PC-9 (cell line): ENCODE results near the gene APOA4. TPM values are rescaled to one million over a fixed set of nuclear protein-coding genes. Genes with fewer than 3 reads are reported as not detected.
"Not testable (repeated sequence)": the region's sequence is repeated elsewhere in the genome, so short reads cannot be mapped to it uniquely, and the experiment has no call there.

Source experiments
- BruUV-seq: library from RNA; stranded (reverse); fragments of 400-500 nt; replicated peaks from 2 replicates; lab custom pipeline; 2021; lab: Mats Ljungman, UMichigan
- CTCF ChIA-PET: fragments of 300-600 bp; sonication (Branson Sonifier 250); formaldehyde crosslinking; loops from one replicate; lab custom pipeline; 2022; ENCODE audit warnings: antibody characterized with exemption; lab: Charles Lee
- POLR2A ChIA-PET: fragments of 300-600 bp; sonication (Branson Sonifier 250); formaldehyde crosslinking; loops from one replicate; lab custom pipeline; 2022; ENCODE audit warnings: antibody characterized with exemption; ENCODE audit not compliant: unreplicated experiment; lab: Charles Lee
- DNase-seq, 2 experiments: peaks; one replicate each; pipeline versions ENCODE4 v3.0.0 to v3.0.0-alpha.2; 2015 to 2022; ENCODE audit warnings: mixed read lengths in 1 of 2
- H2AFZ ChIP-seq: fragments of 200-600 bp; sonication (generic); 2 replicates; pipeline ENCODE4 v1.8.1; 2017; ENCODE audit warnings: antibody characterized with exemption
- H3F3A ChIP-seq: fragments of 200-600 bp; sonication (generic); 2 replicates; pipeline ENCODE4 v1.8.1; 2017; ENCODE audit warnings: antibody characterized with exemption, mild to moderate bottlenecking, low read depth; ENCODE audit not compliant: insufficient read depth
- H3K27ac ChIP-seq: fragments of 200-600 bp; sonication (generic); 2 replicates; pipeline ENCODE4 v1.6.1; 2016; ENCODE audit warnings: mixed run types
- H3K27me3 ChIP-seq: fragments of 200-600 bp; sonication (generic); 2 replicates; pipeline ENCODE4 v1.6.1; 2016; ENCODE audit warnings: low read depth, mixed run types; ENCODE audit not compliant: insufficient read depth
- H3K36me3 ChIP-seq: fragments of 200-600 bp; sonication (generic); 2 replicates; pipeline ENCODE4 v1.6.1; 2016; ENCODE audit warnings: low read depth, mixed run types
- H3K4me1 ChIP-seq: fragments of 200-600 bp; sonication (generic); replicated peaks from 2 replicates; pipeline ENCODE4 v1.6.1; 2016; ENCODE audit warnings: mixed run types; ENCODE audit not compliant: insufficient read depth
- H3K4me2 ChIP-seq: fragments of 200-600 bp; sonication (generic); 2 replicates; pipeline ENCODE4 v1.6.1; 2017; ENCODE audit warnings: mixed run types
- H3K4me3 ChIP-seq: fragments of 200-600 bp; sonication (generic); 2 replicates; pipeline ENCODE4 v1.6.1; 2016; ENCODE audit warnings: mixed run types
- H3K79me2 ChIP-seq: fragments of 200-600 bp; sonication (generic); 2 replicates; pipeline ENCODE4 v1.6.1; 2017; ENCODE audit warnings: low read depth, mixed run types
- H3K9me2 ChIP-seq: fragments of 200-600 bp; sonication (generic); 2 replicates; pipeline ENCODE4 v1.8.1; 2017; ENCODE audit warnings: mild to moderate bottlenecking; ENCODE audit not compliant: insufficient read depth
- H3K9me3 ChIP-seq: fragments of 200-600 bp; sonication (generic); 2 replicates; pipeline ENCODE4 v1.8.1; 2016; ENCODE audit warnings: low read depth; ENCODE audit not compliant: insufficient read depth
- H4K20me1 ChIP-seq: fragments of 200-600 bp; sonication (generic); 2 replicates; pipeline ENCODE4 v1.8.1; 2017; ENCODE audit not compliant: insufficient read depth
- EZH2 ChIP-seq: fragments of 200-600 bp; sonication (generic); IDR thresholded peaks from 2 replicates; pipeline ENCODE4 v1.8.0; 2017; ENCODE audit warnings: antibody characterized with exemption, low read depth
- intact Hi-C: fragments of 100-400 bp; cut with micrococcal nuclease; formaldehyde crosslinking; loops from one replicate; pipeline ENCODE4 v1.10.0; 2022; ENCODE audit not compliant: unreplicated experiment
- total RNA-seq: library from RNA; stranded (reverse); gene quantifications from 2 replicates; pipeline ENCODE4 v1.2.3, GENCODE V29; 2021
- TF ChIP-seq, protein P1 (sequence below): fragments of 200-600 bp; sonication (generic); conservative IDR thresholded peaks from 2 replicates; pipeline ENCODE4 v1.6.1; 2017; ENCODE audit warnings: mixed run types, antibody characterized with exemption, mild to moderate bottlenecking, moderate library complexity

The APOA4 gene
- total RNA-seq, 1 experiment from 2014 or later: not detected

DNA sequence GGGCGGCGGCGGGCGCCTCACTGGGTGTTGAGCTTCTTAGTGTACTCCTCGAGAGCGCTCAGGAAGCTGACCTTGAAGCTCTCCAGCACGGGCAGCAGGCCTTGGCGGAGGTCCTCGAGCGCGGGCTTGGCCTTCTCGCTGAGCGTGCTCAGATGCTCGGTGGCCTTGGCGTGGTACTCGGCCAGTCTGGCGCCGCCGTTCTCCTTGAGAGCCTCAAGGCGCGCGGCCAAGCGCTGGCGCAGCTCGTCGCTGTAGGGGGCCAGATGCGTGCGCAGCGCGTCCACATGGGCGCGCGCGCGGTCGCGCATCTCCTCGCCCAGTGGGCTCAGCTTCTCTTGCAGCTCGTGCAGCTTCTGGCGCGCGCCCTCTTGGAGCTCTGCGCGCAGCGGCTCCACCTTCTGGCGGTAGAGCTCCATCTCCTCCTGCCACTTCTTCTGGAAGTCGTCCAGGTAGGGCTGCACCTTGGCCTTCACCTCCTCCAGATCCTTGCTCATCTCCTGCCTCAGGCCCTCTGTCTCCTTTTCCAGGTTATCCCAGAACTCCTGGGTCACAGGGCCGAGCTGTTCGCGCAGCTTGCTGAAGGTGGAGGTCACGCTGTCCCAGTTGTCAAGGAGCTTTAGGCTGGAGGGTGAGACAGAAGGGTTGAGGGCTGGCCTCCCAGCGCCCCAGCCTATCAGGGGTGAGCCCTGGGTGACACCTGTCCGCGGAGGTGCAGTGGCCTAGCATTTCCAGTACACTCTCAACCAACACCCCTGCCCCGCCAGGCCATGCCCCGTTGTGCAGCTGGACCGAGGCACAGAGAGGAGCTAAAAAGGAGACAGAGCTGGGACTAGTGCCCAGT, 12.9 kb upstream of the APOA4 start:
- intact Hi-C loops: loop anchor here (5.0 kb wide), 1 partner anchor 49 kb away; the partner anchor contains the start of gene ZPR1
- H3K4me1 ChIP-seq: peaks cover 8% of the 10 kb centered on the region; the same call in 1 of the 2 replicates
- H3K27ac ChIP-seq: no peak overlapping the region
- no peaks in the 10 kb centered on the region for H3K27me3 ChIP-seq
- no peak overlapping the region for H2AFZ ChIP-seq
- H4K20me1 ChIP-seq: no peaks in the 10 kb centered on the region
- TF ChIP-seq, protein P1, sequence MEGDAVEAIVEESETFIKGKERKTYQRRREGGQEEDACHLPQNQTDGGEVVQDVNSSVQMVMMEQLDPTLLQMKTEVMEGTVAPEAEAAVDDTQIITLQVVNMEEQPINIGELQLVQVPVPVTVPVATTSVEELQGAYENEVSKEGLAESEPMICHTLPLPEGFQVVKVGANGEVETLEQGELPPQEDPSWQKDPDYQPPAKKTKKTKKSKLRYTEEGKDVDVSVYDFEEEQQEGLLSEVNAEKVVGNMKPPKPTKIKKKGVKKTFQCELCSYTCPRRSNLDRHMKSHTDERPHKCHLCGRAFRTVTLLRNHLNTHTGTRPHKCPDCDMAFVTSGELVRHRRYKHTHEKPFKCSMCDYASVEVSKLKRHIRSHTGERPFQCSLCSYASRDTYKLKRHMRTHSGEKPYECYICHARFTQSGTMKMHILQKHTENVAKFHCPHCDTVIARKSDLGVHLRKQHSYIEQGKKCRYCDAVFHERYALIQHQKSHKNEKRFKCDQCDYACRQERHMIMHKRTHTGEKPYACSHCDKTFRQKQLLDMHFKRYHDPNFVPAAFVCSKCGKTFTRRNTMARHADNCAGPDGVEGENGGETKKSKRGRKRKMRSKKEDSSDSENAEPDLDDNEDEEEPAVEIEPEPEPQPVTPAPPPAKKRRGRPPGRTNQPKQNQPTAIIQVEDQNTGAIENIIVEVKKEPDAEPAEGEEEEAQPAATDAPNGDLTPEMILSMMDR: peak; percentile 68
- TF ChIP-seq EZH2: no peak
- no peak overlapping the region for H3K4me3 ChIP-seq
- peak overlapping the region; percentile 62 for H3K4me2 ChIP-seq
- no peaks in the 10 kb centered on the region for H3K36me3 ChIP-seq
- no TSS peak for BruUV-seq
- ChIA-PET POLR2A (interaction anchor here (0.6 kb wide), 1 partner anchor 44 kb away, joined by 3 read pairs; no protein-coding TSS in a partner anchor), CTCF (interaction anchor here (0.6 to 1.8 kb wide), 7 partner anchors 42 to 390 kb away, joined by 4 to 16 read pairs (median 4); partner anchors contain the start of genes APOA5, BUD13 and ZPR1)
- no peaks in the 10 kb centered on the region for H3K79me2 ChIP-seq
- H3F3A ChIP-seq: no peaks in the 10 kb centered on the region
- peak; percentile 67 to 79 for DNase-seq
- H3K9me3 ChIP-seq: no peaks in the 10 kb centered on the region
- no peaks in the 10 kb centered on the region for H3K9me2 ChIP-seq

DNA sequence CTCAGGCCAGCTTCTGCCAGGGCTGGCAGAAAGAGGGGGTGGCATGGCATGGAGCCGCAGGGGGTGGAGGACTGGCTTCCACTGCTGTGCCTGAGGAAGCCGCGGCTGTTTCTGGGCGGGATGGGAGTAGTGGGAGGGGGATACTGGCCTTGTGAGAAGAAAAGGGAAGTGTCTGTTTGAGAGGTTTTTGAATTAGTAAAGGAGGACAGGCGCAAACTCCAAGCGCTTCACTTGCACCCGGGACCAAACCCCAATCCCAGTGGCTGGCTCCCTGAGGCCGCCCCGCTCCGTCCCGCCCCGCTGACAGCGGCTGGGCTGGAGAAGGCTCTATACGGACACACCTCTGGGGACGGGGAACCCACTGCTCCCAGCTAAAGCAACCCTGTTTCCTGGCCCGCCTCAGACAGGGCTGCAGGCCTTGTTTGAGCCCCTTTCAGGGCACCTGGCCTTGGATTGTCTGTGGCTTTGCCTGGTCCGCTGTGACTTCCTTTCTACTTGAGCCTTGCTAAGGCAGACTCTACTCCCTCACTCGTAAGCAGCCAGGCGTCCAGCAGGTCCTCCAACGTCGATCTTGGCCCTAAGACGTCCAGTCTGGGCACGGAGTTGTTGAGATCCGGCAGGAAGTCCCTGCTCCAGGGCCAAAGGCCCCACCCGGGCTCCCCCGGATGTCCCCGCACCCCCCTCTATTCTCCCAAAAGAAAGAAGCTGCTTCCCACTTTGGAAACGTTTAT, 12.1 kb upstream of the APOA4 start:
- ChIA-PET CTCF (interaction anchor here (0.6 to 1.8 kb wide), 6 partner anchors 42 to 390 kb away, joined by 4 to 16 read pairs (median 4); partner anchors contain the start of genes APOA5, BUD13 and ZPR1), POLR2A (interaction anchor here (0.6 kb wide), 1 partner anchor 44 kb away, joined by 3 read pairs; no protein-coding TSS in a partner anchor)
- DNase-seq: no peak
- Histone ChIP-seq H3K27ac (no peak overlapping the region), H3F3A (no peaks in the 10 kb centered on the region), H3K36me3 (no peaks in the 10 kb centered on the region), H2AFZ (no peak overlapping the region), H3K4me2 (no peak overlapping the region), H3K9me3 (no peaks in the 10 kb centered on the region), H3K4me1 (peaks cover 8% of the 10 kb centered on the region; the same call in 1 of the 2 replicates), H3K79me2 (no peaks in the 10 kb centered on the region), H4K20me1 (no peaks in the 10 kb centered on the region), H3K27me3 (no peaks in the 10 kb centered on the region), H3K4me3 (no peak overlapping the region), H3K9me2 (no peaks in the 10 kb centered on the region)
- TF ChIP-seq, protein P1: no peak
- no peak for TF ChIP-seq EZH2
- BruUV-seq: no TSS peak
- intact Hi-C loops: loop anchor here (5.0 kb wide), 1 partner anchor 48 kb away; the partner anchor contains the start of gene ZPR1

DNA sequence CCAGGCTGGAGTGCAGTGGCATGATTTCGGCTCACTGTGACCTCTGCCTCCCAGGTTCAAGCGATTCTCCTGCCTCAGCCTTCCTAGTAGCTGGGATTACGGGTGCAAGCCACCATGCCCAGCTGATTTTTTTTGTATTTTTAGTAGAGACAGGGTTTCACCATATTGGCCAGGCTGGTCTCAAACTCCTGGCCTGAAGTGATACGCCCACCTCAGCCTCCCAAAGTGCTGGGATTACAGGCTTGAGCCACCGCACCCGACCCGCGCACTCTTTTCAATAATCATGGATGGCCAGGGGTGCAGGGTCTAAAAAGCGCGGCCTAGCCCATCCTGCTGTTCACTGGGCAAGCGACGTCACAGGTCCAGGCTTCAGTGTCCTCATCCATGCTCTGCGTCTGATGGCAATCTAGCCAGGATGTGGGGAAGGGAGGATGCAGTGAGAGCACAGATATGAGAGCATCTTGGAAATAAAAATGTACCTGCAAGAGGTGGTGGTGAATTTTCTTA, 11.5 kb upstream of the APOA4 start:
- intact Hi-C loops: loop anchor here (5.0 kb wide), 1 partner anchor 47 kb away; the partner anchor contains the start of gene ZPR1
- H3K9me3 ChIP-seq, H2AFZ ChIP-seq, H4K20me1 ChIP-seq, H3F3A ChIP-seq, H3K27me3 ChIP-seq, H3K4me1 ChIP-seq, H3K4me3 ChIP-seq, H3K4me2 ChIP-seq, POLR2A ChIA-PET, H3K9me2 ChIP-seq, H3K27ac ChIP-seq, H3K79me2 ChIP-seq, BruUV-seq, H3K36me3 ChIP-seq, DNase-seq: not testable (repeated sequence)
- CTCF ChIA-PET: interaction anchor here (0.7 kb wide), 1 partner anchor 48 kb away, joined by 8 read pairs; no protein-coding TSS in a partner anchor
